ENCODE data around the gene CSPG5.

- peak; percentile 18 to 64 (median 61) for TF ChIP-seq CTCF (IDR thresholded peaks at IDR 0.05)
- no peak for TF ChIP-seq EP300 (IDR thresholded peaks at IDR 0.05)
These were observed 65.3 kb downstream of the CSPG5 start, which contains the start of gene ELP6 for GRCh38 chr3:47513125-47513929.
